Immature natural killer cell (primary cell): ENCODE data around the gene KANK3. TPM values are rescaled to one million over a fixed set of nuclear protein-coding genes. Genes with fewer than 3 reads are reported as not detected.
"Not testable (repeated sequence)": the region's sequence is repeated elsewhere in the genome, so short reads cannot be mapped to it uniquely, and the experiment has no call there.

ENCODE experiments used
- DNase-seq, 3 donors: peaks; one replicate each; pipeline ENCODE4 v3.0.0; 2022; ENCODE audit warnings: mixed read lengths in 1 of 3
- H3K27ac Mint-ChIP-seq, 6 donors: one replicate each; pipeline ENCODE4 v1.8.0; 2020; ENCODE audit warnings: mixed read lengths in 6 of 6, mild to moderate bottlenecking in 5 of 6, inconsistent platforms in 4 of 6, moderate library complexity in 3 of 6
- H3K27me3 Mint-ChIP-seq, 3 donors: one replicate each; pipeline ENCODE4 v1.8.0; 2020 to 2021; ENCODE audit warnings: low read depth in 3 of 3, mild to moderate bottlenecking in 3 of 3, mixed read lengths in 3 of 3, moderate library complexity in 3 of 3, inconsistent platforms in 1 of 3
- H3K36me3 Mint-ChIP-seq, 3 donors: one replicate each; pipeline ENCODE4 v1.8.0; 2020; ENCODE audit warnings: mixed read lengths in 3 of 3, inconsistent platforms in 2 of 3, mild to moderate bottlenecking in 2 of 3
- H3K4me1 Mint-ChIP-seq, 2 donors: one replicate each; pipeline ENCODE4 v1.8.0; 2020; ENCODE audit warnings: inconsistent platforms in 2 of 2, mild to moderate bottlenecking in 2 of 2, mixed read lengths in 2 of 2, moderate library complexity in 1 of 2
- H3K4me3 Mint-ChIP-seq, 5 donors: one replicate each; pipeline ENCODE4 v1.8.0; 2020; ENCODE audit warnings: mild to moderate bottlenecking in 5 of 5, mixed read lengths in 5 of 5, inconsistent platforms in 3 of 5, moderate library complexity in 3 of 5
- H3K9me3 Mint-ChIP-seq, 6 donors: one replicate each; pipeline ENCODE4 v1.8.0; 2020; ENCODE audit warnings: mild to moderate bottlenecking in 6 of 6, mixed read lengths in 6 of 6, inconsistent platforms in 4 of 6, moderate library complexity in 3 of 6
- polyA plus RNA-seq, 3 donors: library from polyadenylated mRNA; unstranded; fragments of 300-500 nt; fragmentation: Illumina TruSeq; gene quantifications; one replicate each; pipeline ENCODE4 v1.2.3, GENCODE V29; 2021

The KANK3 gene
- polyA plus RNA-seq, 3 donors from 2014 or later, result 4.8 to 8.0 (median 5.3) TPM

DNA sequence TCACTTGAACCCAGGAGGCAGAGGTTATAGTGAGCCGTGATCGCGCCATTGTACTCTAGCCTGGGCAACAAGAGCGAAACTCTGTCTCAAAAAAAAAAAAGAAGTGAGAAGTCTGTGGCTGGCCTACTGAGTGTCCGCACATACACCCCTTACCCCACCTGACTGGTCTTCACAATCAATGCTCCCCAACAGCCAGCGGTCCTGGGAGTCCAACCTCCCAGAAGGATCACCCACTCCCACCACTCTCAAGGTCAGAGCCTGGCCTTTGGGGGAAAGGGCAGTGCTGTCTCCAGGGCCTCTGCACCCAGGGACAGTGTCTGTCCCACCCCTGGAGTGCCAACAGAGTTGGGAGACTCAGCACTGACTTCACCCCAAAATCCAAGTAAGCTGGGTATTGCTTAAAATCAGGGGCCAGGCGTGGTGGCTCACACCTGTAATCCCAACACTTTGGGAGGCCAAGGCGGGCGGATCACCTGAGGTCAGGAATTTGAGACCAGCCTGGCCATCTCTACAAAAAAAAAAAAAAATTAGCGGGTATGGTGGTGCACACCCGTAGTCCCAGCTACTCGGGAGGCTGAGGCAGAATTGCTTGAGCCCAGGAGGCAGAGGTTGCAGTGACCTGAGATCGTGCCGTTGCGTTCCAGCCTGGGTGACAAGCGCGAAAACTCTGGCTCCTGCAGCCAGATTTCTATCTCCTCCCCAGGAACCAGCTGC, 32.6 kb downstream of the KANK3 start:
- Mint-ChIP-seq H3K4me3 (no peak overlapping the region), H3K9me3 (no peaks in the 10 kb centered on the region), H3K27ac (no peak overlapping the region), H3K27me3 (peaks cover 0 to 8% (median 6%) of the 10 kb centered on the region in 3 donors), H3K4me1 (peaks cover 38 to 39% of the 10 kb centered on the region in 2 donors), H3K36me3 (peaks cover 0 to 10% (median 0%) of the 10 kb centered on the region in 3 donors)
- no peak for DNase-seq

DNA sequence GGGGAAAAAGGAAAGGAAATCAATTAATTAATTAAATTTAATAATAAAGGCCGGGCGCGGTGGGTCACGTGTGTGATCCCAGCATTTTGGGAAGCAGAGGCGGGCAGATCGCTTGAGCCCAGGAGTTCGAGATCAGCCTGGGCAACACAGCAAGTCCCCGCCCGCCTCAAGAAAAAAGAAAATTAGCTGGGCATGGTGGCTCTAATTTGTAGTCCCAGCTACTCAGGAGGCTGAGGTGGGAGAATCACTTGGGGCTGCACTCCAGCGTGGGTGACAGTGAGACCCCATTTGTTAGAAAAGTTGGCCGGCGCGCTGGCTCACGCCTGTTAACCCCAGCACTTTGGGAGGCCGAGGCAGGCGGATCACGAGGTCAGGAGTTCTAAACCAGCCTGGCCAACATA, 34.2 kb downstream of the KANK3 start:
- H3K4me1 Mint-ChIP-seq, result peaks cover 39 to 40% of the 10 kb centered on the region in 2 donors
- H3K4me3 Mint-ChIP-seq, result peak overlapping the region; percentile 88 to 96 (median 93)
- H3K36me3 Mint-ChIP-seq, result peaks cover 0 to 6% (median 0%) of the 10 kb centered on the region in 3 donors
- H3K27me3 Mint-ChIP-seq, result peaks cover 0 to 8% (median 4%) of the 10 kb centered on the region in 3 donors
- no peak for DNase-seq
- H3K9me3 Mint-ChIP-seq, result no peaks in the 10 kb centered on the region
- peak overlapping the region; percentile 58 to 87 (median 82) for H3K27ac Mint-ChIP-seq

DNA sequence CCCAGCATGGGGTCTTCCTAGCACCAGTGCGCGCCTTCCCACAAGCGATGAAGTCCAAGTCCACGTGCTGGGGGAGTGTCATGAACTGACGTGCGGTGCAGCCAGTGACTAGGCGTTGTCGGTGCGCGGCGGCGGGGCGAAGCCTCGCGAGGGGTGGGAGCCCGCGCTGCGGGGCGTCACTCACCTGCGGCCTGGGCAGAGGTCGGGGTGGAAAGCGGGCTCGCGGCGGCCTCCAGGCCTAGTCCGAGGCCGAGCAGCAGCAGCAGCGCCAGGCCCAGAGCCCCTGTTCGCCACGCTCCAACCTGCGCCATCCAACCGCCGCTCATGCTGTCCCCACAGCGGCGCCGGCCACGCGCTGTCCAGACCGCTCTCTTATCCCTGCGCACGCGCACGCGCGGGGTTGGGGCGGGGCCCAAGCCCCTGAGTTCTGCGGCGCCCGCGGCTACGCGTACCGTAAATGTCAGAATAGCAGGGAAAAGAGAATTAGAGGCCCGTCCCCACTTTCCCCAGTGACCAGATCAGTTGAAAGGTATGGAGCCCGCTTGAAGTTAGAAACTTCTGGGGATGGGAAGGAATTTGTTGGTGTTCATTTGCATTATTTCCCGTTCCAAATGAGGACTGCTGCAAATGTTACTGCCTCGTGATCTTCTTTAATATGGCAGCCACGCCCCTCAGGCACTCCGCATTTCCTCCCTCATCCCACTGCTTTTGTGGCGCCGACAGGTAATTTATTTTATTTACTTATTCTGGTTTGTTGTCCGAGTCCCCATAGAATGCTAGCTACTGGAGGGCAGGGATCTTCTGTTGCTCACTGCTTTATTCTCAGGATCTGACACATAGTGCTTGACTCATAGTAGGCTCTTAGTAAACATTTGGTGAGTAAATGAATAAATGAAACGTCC, 34.8 kb downstream of the KANK3 start, which contains the start of gene CD320:
Gene CD320 (minus strand): TSS at position 394 of the 902 bp plus-strand sequence. CDS start 68 bp downstream, at position 326.
- Mint-ChIP-seq H3K9me3 (no peaks in the 10 kb centered on the region), H3K27me3 (peaks cover 0 to 8% (median 4%) of the 10 kb centered on the region in 3 donors), H3K4me1 (peaks cover 39 to 40% of the 10 kb centered on the region in 2 donors), H3K4me3 (peak within 1 kb of the TSS; percentile 88 to 96 (median 93)), H3K27ac (peak within 1 kb of the TSS; percentile 58 to 95 (median 85)), H3K36me3 (peaks cover 0 to 6% (median 0%) of the 10 kb centered on the region in 3 donors)
- peak; percentile 86 to 89 (median 88) for DNase-seq

DNA sequence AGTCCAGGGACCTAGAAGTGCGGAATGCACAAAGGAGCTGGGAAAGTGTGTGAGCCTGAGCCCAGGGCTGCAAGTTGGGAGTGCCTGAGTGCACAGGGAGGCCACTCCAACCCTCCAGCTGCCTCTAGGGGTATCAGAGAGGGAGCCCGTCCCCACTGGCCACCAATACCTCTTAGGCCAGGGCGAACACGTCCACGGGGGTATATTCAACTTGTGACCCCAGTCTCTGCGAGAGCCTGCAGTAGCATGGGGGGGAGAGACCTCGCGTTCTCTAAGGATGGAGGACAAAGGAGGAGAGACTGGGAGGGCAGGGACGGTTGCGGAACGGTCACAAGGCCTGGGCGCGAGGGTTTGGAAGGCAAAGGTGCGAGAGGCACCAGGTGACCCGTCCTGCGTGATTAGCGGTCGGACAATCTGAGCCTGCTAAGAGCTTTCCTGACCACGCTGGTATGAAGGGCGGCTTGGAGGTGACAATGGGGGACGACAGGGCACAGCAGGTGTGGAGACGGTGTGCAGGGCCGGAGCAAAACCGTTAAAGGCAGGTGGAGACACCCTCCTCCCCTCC, 35.6 kb downstream of the KANK3 start:
- Mint-ChIP-seq H3K4me3 (peak overlapping the region; percentile 88 to 96 (median 93)), H3K27ac (peak overlapping the region; percentile 58 to 95 (median 82)), H3K27me3 (peaks cover 0 to 8% (median 4%) of the 10 kb centered on the region in 3 donors), H3K9me3 (no peaks in the 10 kb centered on the region), H3K36me3 (peaks cover 0 to 6% (median 0%) of the 10 kb centered on the region in 3 donors), H3K4me1 (peaks cover 39 to 40% of the 10 kb centered on the region in 2 donors)
- no peak for DNase-seq

DNA sequence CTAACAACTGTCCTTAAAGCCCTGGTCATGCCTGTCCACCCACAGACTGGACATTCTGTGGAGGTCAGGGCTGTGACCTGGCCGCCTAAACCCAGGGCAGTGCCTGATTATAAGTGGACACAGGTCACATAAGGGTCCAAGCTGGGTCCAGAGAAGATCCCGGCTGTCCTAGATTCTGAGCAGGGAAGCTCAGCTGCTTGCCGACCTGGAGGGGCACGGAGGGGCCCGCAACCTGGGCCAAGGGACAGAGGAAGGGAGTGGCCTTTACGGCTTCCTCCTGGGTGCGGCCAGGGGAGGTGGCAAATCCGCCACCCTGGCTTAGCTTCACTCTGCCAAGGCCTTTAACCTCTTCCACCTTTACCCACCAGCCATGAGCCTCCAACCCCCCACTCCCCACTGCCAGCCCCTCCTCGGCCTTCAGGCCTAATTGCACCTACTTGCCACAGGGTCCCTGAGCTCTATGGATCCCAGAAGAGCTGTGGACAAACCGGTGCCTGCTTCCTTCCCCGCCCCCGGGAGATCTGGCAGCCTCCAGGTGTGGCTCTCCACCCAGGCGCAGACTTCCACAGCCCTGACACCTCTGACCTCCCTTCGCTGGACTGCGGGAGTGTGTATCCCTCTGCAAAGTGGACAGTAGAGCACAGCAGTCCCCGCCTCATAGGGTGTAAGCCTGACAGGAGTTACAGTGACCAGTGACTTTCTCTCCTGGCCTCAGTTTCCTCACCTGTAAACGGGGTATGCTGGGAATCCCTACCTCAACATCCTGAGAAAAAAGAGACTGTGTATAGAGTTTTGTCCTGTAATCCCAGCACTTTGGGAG, 36.6 kb downstream of the KANK3 start:
- Mint-ChIP-seq H3K27me3 (peaks cover 0 to 8% (median 4%) of the 10 kb centered on the region in 3 donors), H3K9me3 (no peaks in the 10 kb centered on the region), H3K27ac (peak overlapping the region; percentile 58 to 95 (median 72)), H3K4me3 (peak overlapping the region; percentile 88 to 96 (median 93)), H3K36me3 (peaks cover 0 to 6% (median 0%) of the 10 kb centered on the region in 3 donors), H3K4me1 (peaks cover 39 to 40% of the 10 kb centered on the region in 2 donors)
- no peak for DNase-seq

DNA sequence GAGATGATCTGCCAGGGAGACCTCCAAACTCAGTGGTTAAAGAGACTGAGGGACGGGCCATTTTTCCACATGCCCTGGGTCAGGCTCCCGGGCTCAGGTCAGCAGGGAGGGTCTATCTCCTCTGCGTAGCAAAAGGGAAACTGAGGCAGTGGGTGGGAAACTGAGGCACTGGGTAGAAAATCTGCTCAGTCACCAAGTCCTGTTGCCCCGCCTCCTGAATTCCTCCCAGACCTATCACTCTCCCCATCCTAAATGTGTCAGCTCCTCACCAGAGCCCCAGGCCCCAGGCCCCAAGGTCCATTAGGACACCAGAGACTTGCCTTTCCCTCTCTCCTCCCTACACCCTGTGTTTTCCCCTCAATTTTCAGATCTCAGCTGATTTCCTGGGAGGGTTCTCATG, 37.3 kb downstream of the KANK3 start:
- H3K36me3 Mint-ChIP-seq, result peaks cover 0 to 6% (median 0%) of the 10 kb centered on the region in 3 donors
- peak overlapping the region; percentile 88 to 96 (median 93) for H3K4me3 Mint-ChIP-seq
- peak overlapping the region; percentile 46 to 95 (median 72) for H3K27ac Mint-ChIP-seq
- no peak for DNase-seq
- H3K9me3 Mint-ChIP-seq, result no peaks in the 10 kb centered on the region
- peaks cover 0 to 8% (median 4%) of the 10 kb centered on the region in 3 donors for H3K27me3 Mint-ChIP-seq
- H3K4me1 Mint-ChIP-seq, result peaks cover 39 to 40% of the 10 kb centered on the region in 2 donors

DNA sequence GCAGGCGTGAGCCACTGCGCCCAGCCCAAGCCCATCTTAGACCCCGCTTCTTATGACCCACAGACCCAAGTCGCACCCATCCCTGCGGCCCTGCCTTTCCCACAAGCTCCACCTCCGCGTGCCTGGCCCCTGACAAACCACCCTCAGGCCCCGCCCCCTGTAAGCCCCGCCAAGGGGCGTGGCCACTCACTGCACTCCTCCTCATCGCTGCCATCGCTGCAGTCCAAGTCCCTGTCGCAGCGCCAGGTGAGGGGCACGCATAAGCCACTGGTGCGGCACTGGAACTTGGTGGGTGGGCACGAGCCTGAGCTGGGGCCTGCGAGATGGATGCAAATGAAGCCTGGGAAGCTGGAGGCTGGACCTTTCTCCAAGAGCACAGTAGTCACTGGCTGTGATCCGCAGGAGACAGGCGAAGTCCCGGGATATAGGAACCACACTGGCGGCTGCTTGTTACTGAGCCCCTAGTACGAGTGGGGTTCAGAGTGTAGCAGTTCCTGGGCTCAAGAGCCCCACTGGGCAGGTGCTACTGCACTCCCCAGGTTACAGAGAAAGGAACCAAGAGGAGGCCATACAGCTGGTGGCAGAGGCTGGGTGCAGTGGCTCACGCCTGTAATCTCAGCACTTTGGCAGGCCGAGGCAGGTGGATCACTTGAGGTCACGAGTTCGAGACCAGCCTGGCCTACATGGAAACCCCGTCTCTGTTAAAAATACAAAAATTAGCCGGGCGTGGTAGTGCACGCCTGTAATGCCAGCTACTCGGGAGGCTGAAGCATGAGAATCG, 38.0 kb downstream of the KANK3 start:
- DNase-seq, result no peak
- H3K4me3 Mint-ChIP-seq, result peak overlapping the region in 2 of 5 donors; percentile 7 to 36

DNA sequence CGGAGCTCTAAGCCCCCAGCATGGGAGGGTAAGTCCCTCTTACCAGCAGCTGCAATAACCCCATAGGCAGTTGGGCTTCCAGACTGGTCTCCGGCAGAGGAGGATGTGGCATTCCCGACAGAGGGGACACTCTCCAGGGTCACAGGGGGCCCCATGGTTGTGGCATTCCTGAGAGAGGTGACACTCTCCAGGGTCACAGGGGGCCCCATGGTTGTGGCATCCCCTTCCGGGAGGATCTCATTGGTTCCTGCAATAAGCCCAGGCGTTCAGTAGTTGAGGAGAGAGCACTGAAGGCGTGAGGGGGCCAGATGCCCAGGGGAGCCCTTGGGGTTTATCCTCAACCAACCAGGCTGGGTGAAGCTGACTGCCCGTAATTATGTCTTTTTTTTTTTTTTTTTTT, 40.3 kb downstream of the KANK3 start:
- Mint-ChIP-seq H3K27ac (peak overlapping the region in 1 of 6 donors; percentile 12), H3K9me3 (no peaks in the 10 kb centered on the region), H3K27me3 (peaks cover 0 to 7% (median 4%) of the 10 kb centered on the region in 3 donors), H3K36me3 (no peaks in the 10 kb centered on the region), H3K4me3 (no peak overlapping the region), H3K4me1 (peaks cover 21 to 25% of the 10 kb centered on the region in 2 donors)
- DNase-seq, result no peak

More for the DNA sequence above, 38.0 kb downstream of the KANK3 start:
- H3K27ac Mint-ChIP-seq, result peak overlapping the region in 2 of 6 donors; percentile 58 to 60
- H3K27me3 Mint-ChIP-seq, result peaks cover 0 to 8% (median 4%) of the 10 kb centered on the region in 3 donors
- H3K9me3 Mint-ChIP-seq, result no peaks in the 10 kb centered on the region
- peaks cover 0 to 3% (median 0%) of the 10 kb centered on the region in 3 donors for H3K36me3 Mint-ChIP-seq
- H3K4me1 Mint-ChIP-seq, result peaks cover 39 to 40% of the 10 kb centered on the region in 2 donors

DNA sequence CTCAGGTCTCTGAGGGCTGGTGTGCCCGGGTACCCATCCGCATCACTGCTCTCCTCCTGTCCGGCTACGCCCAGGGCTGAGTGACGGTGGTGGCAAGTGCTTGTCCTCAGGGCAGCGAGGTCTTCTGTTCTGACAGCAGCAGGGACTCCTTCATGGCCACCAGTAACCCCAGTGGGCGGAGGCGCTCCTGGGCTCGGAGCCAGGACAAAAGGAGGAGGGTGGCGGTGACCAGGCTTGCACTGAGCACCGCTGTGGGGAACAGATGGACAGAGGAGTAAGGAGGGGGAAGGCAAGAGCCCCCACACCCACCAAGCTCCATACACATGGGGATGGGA, 40.7 kb downstream of the KANK3 start:
- Mint-ChIP-seq H3K36me3 (no peaks in the 10 kb centered on the region), H3K4me1 (peaks cover 17 to 20% of the 10 kb centered on the region in 2 donors), H3K27me3 (peaks cover 0 to 5% (median 4%) of the 10 kb centered on the region in 3 donors), H3K9me3 (no peaks in the 10 kb centered on the region), H3K4me3 (no peak overlapping the region), H3K27ac (peak overlapping the region in 1 of 6 donors; percentile 12)
- no peak for DNase-seq

DNA sequence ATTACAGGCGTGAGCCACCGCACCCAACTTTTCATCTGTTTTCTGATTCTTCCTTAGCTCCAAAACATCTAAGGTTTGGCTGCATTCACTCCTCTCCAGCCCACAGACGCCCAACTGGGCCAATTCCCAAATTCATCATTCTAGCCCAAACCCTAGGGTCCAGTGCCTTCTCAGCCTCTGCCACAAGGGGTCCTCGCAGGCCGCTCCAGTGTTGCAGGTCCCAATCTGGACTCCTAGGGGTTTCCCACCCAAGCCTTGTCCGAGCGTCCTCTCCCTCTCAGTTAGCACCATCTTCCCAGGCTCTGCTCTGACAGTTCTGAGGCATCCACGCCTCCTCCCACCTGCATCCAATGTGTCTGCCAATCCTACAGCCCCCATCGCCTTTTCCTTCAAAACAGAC, 51.7 kb downstream of the KANK3 start:
- not testable (repeated sequence) for H3K4me1 Mint-ChIP-seq, H3K27ac Mint-ChIP-seq, DNase-seq, H3K36me3 Mint-ChIP-seq, H3K4me3 Mint-ChIP-seq, H3K9me3 Mint-ChIP-seq, H3K27me3 Mint-ChIP-seq

DNA sequence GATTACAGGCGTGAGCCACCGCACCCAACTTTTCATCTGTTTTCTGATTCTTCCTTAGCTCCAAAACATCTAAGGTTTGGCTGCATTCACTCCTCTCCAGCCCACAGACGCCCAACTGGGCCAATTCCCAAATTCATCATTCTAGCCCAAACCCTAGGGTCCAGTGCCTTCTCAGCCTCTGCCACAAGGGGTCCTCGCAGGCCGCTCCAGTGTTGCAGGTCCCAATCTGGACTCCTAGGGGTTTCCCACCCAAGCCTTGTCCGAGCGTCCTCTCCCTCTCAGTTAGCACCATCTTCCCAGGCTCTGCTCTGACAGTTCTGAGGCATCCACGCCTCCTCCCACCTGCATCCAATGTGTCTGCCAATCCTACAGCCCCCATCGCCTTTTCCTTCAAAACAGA, 66.6 kb downstream of the KANK3 start:
- H3K4me1 Mint-ChIP-seq, DNase-seq, H3K4me3 Mint-ChIP-seq, H3K27me3 Mint-ChIP-seq, H3K27ac Mint-ChIP-seq, H3K9me3 Mint-ChIP-seq, H3K36me3 Mint-ChIP-seq: not testable (repeated sequence)
